GM23338 (cell line): ENCODE data around the gene LRSAM1. TPM values are rescaled to one million over a fixed set of nuclear protein-coding genes. Genes with fewer than 3 reads are reported as not detected.

Source experiments
- ATAC-seq: fragments of 200-7000 bp; cut with Tn5 transposase; 3 replicates; pipeline ENCODE4 v1.9.1; 2020
- DNase-seq: peaks from one replicate; pipeline ENCODE4 v3.0.0-alpha.2; 2015; ENCODE audit warnings: low spot score
- H2AFZ ChIP-seq: fragments of 200-600 bp; sonication (generic); 2 replicates; pipeline ENCODE4 v1.8.0; 2016; ENCODE audit warnings: antibody characterized with exemption, mild to moderate bottlenecking, moderate library complexity
- H3F3A ChIP-seq: fragments of 200-600 bp; sonication (generic); replicated peaks from 2 replicates; pipeline ENCODE4 v1.8.0; 2017; ENCODE audit warnings: antibody characterized with exemption, mixed run types, low read depth
- H3K27ac ChIP-seq: fragments of 200-600 bp; sonication (generic); 2 replicates; pipeline ENCODE4 v1.6.1; 2016; ENCODE audit warnings: low read depth
- H3K27me3 ChIP-seq: fragments of 200-600 bp; sonication (generic); 2 replicates; pipeline ENCODE4 v1.8.0; 2016; ENCODE audit warnings: mild to moderate bottlenecking, mixed run types, moderate library complexity; ENCODE audit not compliant: insufficient read depth
- H3K36me3 ChIP-seq: fragments of 200-600 bp; sonication (generic); 2 replicates; pipeline ENCODE4 v1.8.0; 2016; ENCODE audit warnings: mild to moderate bottlenecking; ENCODE audit not compliant: insufficient read depth
- H3K4me1 ChIP-seq: fragments of 200-600 bp; sonication (generic); 2 replicates; pipeline ENCODE4 v1.8.0; 2016; ENCODE audit warnings: mild to moderate bottlenecking, moderate library complexity; ENCODE audit not compliant: insufficient read depth
- H3K4me2 ChIP-seq: fragments of 200-600 bp; sonication (generic); 2 replicates; pipeline ENCODE4 v1.7.1; 2017; ENCODE audit warnings: mixed run types
- H3K4me3 ChIP-seq: fragments of 200-600 bp; sonication (generic); 2 replicates; pipeline ENCODE4 v1.6.1; 2016; ENCODE audit warnings: mixed run types
- H3K79me2 ChIP-seq: fragments of 200-600 bp; sonication (generic); replicated peaks from 2 replicates; pipeline ENCODE4 v1.8.0; 2017; ENCODE audit warnings: mild to moderate bottlenecking; ENCODE audit not compliant: insufficient read depth
- H3K9me2 ChIP-seq: fragments of 200-600 bp; sonication (generic); 2 replicates; pipeline ENCODE4 v1.8.0; 2017; ENCODE audit not compliant: insufficient read depth
- H4K20me1 ChIP-seq: fragments of 200-600 bp; sonication (generic); replicated peaks from 2 replicates; pipeline ENCODE4 v1.8.0; 2017; ENCODE audit warnings: mild to moderate bottlenecking; ENCODE audit not compliant: insufficient read depth
- H3K27ac Mint-ChIP-seq: 2 replicates; pipeline ENCODE4 v1.8.0; 2020; ENCODE audit warnings: inconsistent platforms, mild to moderate bottlenecking, moderate library complexity, mixed read lengths
- H3K27me3 Mint-ChIP-seq: 3 replicates; pipeline ENCODE4 v1.8.0; 2022; ENCODE audit warnings: low read depth, mild to moderate bottlenecking, moderate library complexity, mixed read lengths, inconsistent platforms; ENCODE audit not compliant: insufficient read depth, poor library complexity
- H3K36me3 Mint-ChIP-seq: 3 replicates; pipeline ENCODE4 v1.8.0; 2021; ENCODE audit warnings: low read depth, mild to moderate bottlenecking, inconsistent platforms, moderate library complexity, mixed read lengths
- H3K4me1 Mint-ChIP-seq: 3 replicates; pipeline ENCODE4 v1.8.0; 2020; ENCODE audit warnings: mild to moderate bottlenecking, inconsistent platforms, mixed read lengths
- H3K4me3 Mint-ChIP-seq: 3 replicates; pipeline ENCODE4 v1.8.0; 2021; ENCODE audit warnings: moderate library complexity, mild to moderate bottlenecking, inconsistent platforms, mixed read lengths
- H3K9me3 Mint-ChIP-seq: 3 replicates; pipeline ENCODE4 v1.8.0; 2020; ENCODE audit warnings: moderate library complexity, mild to moderate bottlenecking, inconsistent platforms, mixed read lengths
- CREB1 ChIP-seq: fragments of 250-450 bp; sonication (Bioruptor Pico); IDR thresholded peaks from 2 replicates; pipeline ENCODE4 v1.5.0; 2020; ENCODE audit warnings: low read depth, mild to moderate bottlenecking, moderate library complexity
- CTCF ChIP-seq, 2 experiments: fragments of 200-600 bp in 1 of 2; sonication (generic) in 1 of 2; conservative IDR thresholded peaks; 2 replicates each; pipeline versions ENCODE4 v1.5.1 to v1.6.1; 2016 to 2017; ENCODE audit warnings: antibody characterized with exemption in 2 of 2, low read depth in 2 of 2, mild to moderate bottlenecking in 2 of 2, moderate library complexity in 1 of 2
- ETS1 ChIP-seq: IDR thresholded peaks from 2 replicates; pipeline ENCODE4 v1.6.1; 2016; ENCODE audit warnings: antibody characterized with exemption
- JUNB ChIP-seq: IDR thresholded peaks from one replicate; pipeline ENCODE4 v1.6.1; 2016; ENCODE audit warnings: antibody characterized with exemption; ENCODE audit not compliant: unreplicated experiment
- POLR2AphosphoS5 ChIP-seq: IDR thresholded peaks from 2 replicates; pipeline ENCODE4 v1.6.1; 2016; ENCODE audit warnings: antibody characterized with exemption, low read depth
- REST ChIP-seq: IDR thresholded peaks from one replicate; pipeline ENCODE4 v1.6.1; 2018; ENCODE audit warnings: antibody characterized with exemption; ENCODE audit not compliant: unreplicated experiment
- STAT1 ChIP-seq: IDR thresholded peaks from one replicate; pipeline ENCODE4 v1.6.1; 2016; ENCODE audit warnings: antibody characterized with exemption; ENCODE audit not compliant: unreplicated experiment
- ZNF331 ChIP-seq: fragments of 250-450 bp; sonication (Bioruptor Pico); IDR thresholded peaks from 2 replicates; pipeline ENCODE4 v1.5.0; 2020; ENCODE audit warnings: low read depth, mild to moderate bottlenecking, moderate library complexity
- polyA plus RNA-seq: library from polyadenylated mRNA; unstranded; fragments of >200 nt; fragmentation: Nextera tagmentation; extraction: Ambion mirVana; gene quantifications from 2 replicates; pipeline ENCODE4 v1.2.1, GENCODE V29; 2016
- total RNA-seq: library from RNA; depleted of rRNA; stranded (reverse); fragments of >200 nt; shearing (Covaris generic); gene quantifications from 2 replicates; pipeline ENCODE4 v1.2.3, GENCODE V29; 2014

LRSAM1 gene
- total and polyA plus RNA-seq, 2 experiments from 2014 or later: 12.8 to 21.9 TPM

GRCh38 chr9:127505396-127506116 is 54.2 kb downstream of the LRSAM1 start:
- Histone ChIP-seq H3K79me2 (no peaks in the 10 kb centered on the region), H3K4me2 (no peak overlapping the region), H3K27me3 (no peaks in the 10 kb centered on the region), H3K4me3 (no peak overlapping the region), H3K36me3 (no peaks in the 10 kb centered on the region), H3F3A (peaks cover 6% of the 10 kb centered on the region; the same call in 1 of the 2 replicates), H2AFZ (no peak overlapping the region), H4K20me1 (no peaks in the 10 kb centered on the region), H3K4me1 (no peaks in the 10 kb centered on the region), H3K9me2 (no peaks in the 10 kb centered on the region), H3K27ac (0 out of 2 replicates have a peak overlapping the region, but pooled peaks have one; percentile 50)
- peak; percentile 81 for DNase-seq
- H3K9me3 Mint-ChIP-seq: no peaks in the 10 kb centered on the region
- no peak overlapping the region for H3K4me3 Mint-ChIP-seq
- peaks cover 6% of the 10 kb centered on the region for H3K27me3 Mint-ChIP-seq
- ATAC-seq: peak; percentile 80
- H3K36me3 Mint-ChIP-seq: no peaks in the 10 kb centered on the region; the same call in 2 of the 3 replicates
- no peak overlapping the region for H3K27ac Mint-ChIP-seq
- peaks cover 1% of the 10 kb centered on the region; the same call in 2 of the 3 replicates for H3K4me1 Mint-ChIP-seq
- TF ChIP-seq CTCF (conservative IDR thresholded peaks at IDR 0.05; ENCODE audit: low read depth in 2 of 2) (peak; percentile 56 to 74), ETS1 (no peak)

- ATAC-seq: no peak
- H3K4me1 Mint-ChIP-seq: no peaks in the 10 kb centered on the region; the same call in 2 of the 3 replicates
- H3K36me3 ChIP-seq: no peaks in the 10 kb centered on the region
- no peak for TF ChIP-seq REST
- TF ChIP-seq CTCF (conservative IDR thresholded peaks at IDR 0.05; ENCODE audit: low read depth in 2 of 2): no peak
- no peak for TF ChIP-seq ZNF331 (CRISPR knock-in tag)
- no peak for TF ChIP-seq CREB1 (CRISPR knock-in tag)
- no peak for TF ChIP-seq POLR2AphosphoS5
- no peak for TF ChIP-seq STAT1
- TF ChIP-seq ETS1: no peak
- no peak for TF ChIP-seq JUNB
Measured at GRCh38 chr9:127506117-127506813, 55.0 kb downstream of the LRSAM1 start.

More at GRCh38 chr9:127506117-127506813, 55.0 kb downstream of the LRSAM1 start:
- H3K79me2 ChIP-seq: no peaks in the 10 kb centered on the region
- H3K36me3 Mint-ChIP-seq: no peaks in the 10 kb centered on the region; the same call in 2 of the 3 replicates
- H3K9me2 ChIP-seq: no peaks in the 10 kb centered on the region
- H3K27ac ChIP-seq: no peak overlapping the region
- DNase-seq: no peak
- H2AFZ ChIP-seq: no peak overlapping the region
- no peaks in the 10 kb centered on the region for H3K27me3 ChIP-seq
- H3F3A ChIP-seq: peaks cover 6% of the 10 kb centered on the region; the same call in 1 of the 2 replicates
- H3K27me3 Mint-ChIP-seq: peaks cover 6% of the 10 kb centered on the region
- H3K4me3 ChIP-seq: no peak overlapping the region
- no peaks in the 10 kb centered on the region for H4K20me1 ChIP-seq
- no peaks in the 10 kb centered on the region for H3K4me1 ChIP-seq
- no peaks in the 10 kb centered on the region for H3K9me3 Mint-ChIP-seq
- no peak overlapping the region for H3K4me3 Mint-ChIP-seq
- H3K4me2 ChIP-seq: no peak overlapping the region
- 0 out of 2 replicates have a peak overlapping the region, but pooled peaks have one; percentile 65 for H3K27ac Mint-ChIP-seq
